OCI-LY7 (cell line): ENCODE data around the gene KIF17. TPM values are rescaled to one million over a fixed set of nuclear protein-coding genes. Genes with fewer than 3 reads are reported as not detected.

ENCODE experiments used
- BruUV-seq: library from RNA; stranded (reverse); fragments of 400-500 nt; replicated peaks from 2 replicates; lab custom pipeline; 2021; lab: Mats Ljungman, UMichigan
- CTCF ChIA-PET: fragments of 300-600 bp; sonication (Branson Sonifier 250); formaldehyde crosslinking; loops from one replicate; lab custom pipeline; 2022; ENCODE audit warnings: antibody characterized with exemption; ENCODE audit not compliant: unreplicated experiment; lab: Charles Lee
- POLR2A ChIA-PET: fragments of 300-600 bp; sonication (Branson Sonifier 250); formaldehyde crosslinking; loops from one replicate; lab custom pipeline; 2022; ENCODE audit warnings: antibody characterized with exemption; lab: Charles Lee
- DNase-seq: peaks from one replicate; pipeline ENCODE4 v3.0.0-alpha.2; 2015; ENCODE audit warnings: low spot score
- H2AFZ ChIP-seq: fragments of 200-600 bp; sonication (generic), shearing (Covaris generic); 2 replicates; pipeline ENCODE4 v1.6.1; 2014; ENCODE audit warnings: mild to moderate bottlenecking, antibody characterized with exemption, low read length, moderate library complexity
- H3K27ac ChIP-seq: fragments of 200-600 bp; sonication (generic); 2 replicates; pipeline ENCODE4 v1.5.1; 2014; ENCODE audit warnings: mixed run types, low read depth, mild to moderate bottlenecking, moderate library complexity, low read length, inconsistent platforms; ENCODE audit not compliant: poor library complexity, severe bottlenecking
- H3K36me3 ChIP-seq: fragments of 200-600 bp; sonication (generic); 2 replicates; pipeline ENCODE4 v1.6.1; 2014; ENCODE audit warnings: mild to moderate bottlenecking, antibody characterized with exemption, low read length, moderate library complexity, mixed read lengths; ENCODE audit not compliant: insufficient read depth
- H3K4me1 ChIP-seq: fragments of 200-600 bp; sonication (generic); 2 replicates; pipeline ENCODE4 v1.5.1; 2014; ENCODE audit warnings: mild to moderate bottlenecking, low read length; ENCODE audit not compliant: insufficient read depth, poor library complexity, severe bottlenecking
- H3K4me2 ChIP-seq: fragments of 200-600 bp; sonication (generic); 2 replicates; pipeline ENCODE4 v1.6.1; 2014; ENCODE audit warnings: mild to moderate bottlenecking, low read length
- H3K4me3 ChIP-seq: fragments of 200-600 bp; sonication (generic); 2 replicates; pipeline ENCODE4 v1.5.1; 2014; ENCODE audit warnings: mild to moderate bottlenecking, low read depth, low read length; ENCODE audit not compliant: poor library complexity, severe bottlenecking
- H3K79me2 ChIP-seq: fragments of 200-600 bp; sonication (generic); 2 replicates; pipeline ENCODE4 v1.6.1; 2016; ENCODE audit warnings: low read depth, mild to moderate bottlenecking, low read length, moderate library complexity, mixed read lengths; ENCODE audit not compliant: insufficient read depth
- H3K9me2 ChIP-seq: fragments of 200-600 bp; sonication (generic); 2 replicates; pipeline ENCODE4 v1.6.1; 2016; ENCODE audit warnings: mild to moderate bottlenecking, low read length, mixed read lengths; ENCODE audit not compliant: insufficient read depth
- H3K9me3 ChIP-seq: fragments of 200-600 bp; sonication (generic); 2 replicates; pipeline ENCODE4 v1.6.1; 2014; ENCODE audit warnings: mild to moderate bottlenecking, mixed run types, low read length, mixed read lengths
- H4K20me1 ChIP-seq: fragments of 200-600 bp; sonication (generic); 2 replicates; pipeline ENCODE4 v1.6.1; 2014; ENCODE audit warnings: mild to moderate bottlenecking, antibody characterized with exemption, low read length, moderate library complexity, mixed read lengths; ENCODE audit not compliant: insufficient read depth
- CTCF ChIP-seq: fragments of 200-600 bp; sonication (generic); conservative IDR thresholded peaks from 2 replicates; pipeline ENCODE4 v1.5.1; 2014; ENCODE audit warnings: mild to moderate bottlenecking, antibody characterized with exemption, low read length, moderate library complexity, mixed read lengths
- EZH2phosphoT487 ChIP-seq: fragments of 200-600 bp; sonication (generic); IDR thresholded peaks from 2 replicates; pipeline ENCODE4 v1.6.1; 2018; ENCODE audit warnings: low read depth, borderline replicate concordance, mild to moderate bottlenecking, mixed run types, antibody characterized with exemption, low read length, moderate library complexity, mixed read lengths
- intact Hi-C: fragments of 100-400 bp; cut with micrococcal nuclease; formaldehyde crosslinking; loops from one replicate; pipeline ENCODE4 v1.10.0; 2022; ENCODE audit not compliant: unreplicated experiment
- total RNA-seq, 2 experiments: library from RNA; depleted of rRNA in 1 of 2; stranded (reverse); fragments of >200 nt in 1 of 2; shearing (Covaris generic) in 1 of 2; gene quantifications; 2 replicates each; pipeline ENCODE4 v1.2.3, GENCODE V29; 2014 to 2022

Gene KIF17
- total RNA-seq, 2 experiments from 2014 or later = 1.1 TPM; not detected in 1

- TF ChIP-seq EZH2phosphoT487 (no peak), CTCF (no peak)
- Histone ChIP-seq H3K9me3 (no peaks in the 10 kb centered on the region), H3K4me1 (no peaks in the 10 kb centered on the region), H4K20me1 (no peaks in the 10 kb centered on the region), H3K9me2 (no peaks in the 10 kb centered on the region), H3K27ac (no peak overlapping the region), H3K79me2 (no peaks in the 10 kb centered on the region), H3K4me2 (no peak overlapping the region), H3K4me3 (no peak overlapping the region), H2AFZ (no peak overlapping the region), H3K36me3 (peaks cover 100% of the 10 kb centered on the region)
- intact Hi-C loops = no loop called here
- BruUV-seq = no TSS peak
- no peak for DNase-seq
- POLR2A ChIA-PET = no interaction called here
- CTCF ChIA-PET = no interaction called here
Observed at GRCh38 chr1:20763417-20763816, 45.6 kb upstream of the KIF17 start.

- H3K27ac ChIP-seq = no peak overlapping the region
- no peaks in the 10 kb centered on the region for H3K9me3 ChIP-seq
- TF ChIP-seq EZH2phosphoT487 (no peak), CTCF (no peak)
- no peak overlapping the region for H2AFZ ChIP-seq
- H3K4me3 ChIP-seq = no peak overlapping the region
- H3K9me2 ChIP-seq = no peaks in the 10 kb centered on the region
- no peak for DNase-seq
- intact Hi-C loops = no loop called here
- peaks cover 98% of the 10 kb centered on the region for H3K36me3 ChIP-seq
- POLR2A ChIA-PET = interaction anchor here (0.7 kb wide), 1 partner anchor 1324 kb away, joined by 4 read pairs; no protein-coding TSS in a partner anchor
- CTCF ChIA-PET = no interaction called here
- no peaks in the 10 kb centered on the region for H3K79me2 ChIP-seq
- H4K20me1 ChIP-seq = no peaks in the 10 kb centered on the region
- H3K4me2 ChIP-seq = no peak overlapping the region
- H3K4me1 ChIP-seq = no peaks in the 10 kb centered on the region
- no TSS peak for BruUV-seq
Observed at GRCh38 chr1:20760322-20760721, 42.5 kb upstream of the KIF17 start.

GRCh38 chr1:20753589-20753988, 35.8 kb upstream of the KIF17 start:
- Histone ChIP-seq H3K4me3 (no peak overlapping the region), H2AFZ (no peak overlapping the region), H4K20me1 (no peaks in the 10 kb centered on the region), H3K9me2 (no peaks in the 10 kb centered on the region), H3K9me3 (no peaks in the 10 kb centered on the region), H3K79me2 (no peaks in the 10 kb centered on the region), H3K36me3 (peaks cover 83% of the 10 kb centered on the region), H3K4me2 (no peak overlapping the region), H3K4me1 (no peaks in the 10 kb centered on the region), H3K27ac (no peak overlapping the region)
- intact Hi-C loops = no loop called here
- ChIA-PET POLR2A (no interaction called here), CTCF (no interaction called here)
- no TSS peak for BruUV-seq
- DNase-seq = no peak
- TF ChIP-seq EZH2phosphoT487 = no peak
- no peak for TF ChIP-seq CTCF
